H1 (cell line): Measurements from ENCODE around the gene MYH7. TPM values are rescaled to one million over a fixed set of nuclear protein-coding genes. Genes with fewer than 3 reads are reported as not detected.

ENCODE experiments used
- CTCF ChIA-PET: fragments of 300-600 bp; sonication (Branson Sonifier 250); formaldehyde crosslinking; loops from one replicate; lab custom pipeline; 2021; ENCODE audit not compliant: partially characterized antibody; lab: Charles Lee
- POLR2A ChIA-PET: fragments of 300-600 bp; sonication (Branson Sonifier 250); formaldehyde crosslinking; loops from one replicate; lab custom pipeline; 2021; ENCODE audit warnings: inconsistent platforms; ENCODE audit not compliant: partially characterized antibody; lab: Charles Lee
- DNase-seq, 2 experiments: peaks; one replicate each; pipeline versions ENCODE4 v3.0.0 to v3.0.0-alpha.2; 2010 to 2022; ENCODE audit warnings: low spot score in 2 of 2, low read depth in 1 of 2, mixed read lengths in 1 of 2
- FAIRE-seq: peaks from 2 replicates; lab custom pipeline; 2011; peaks lifted over from hg19 to GRCh38; lab: Jason Lieb, UNC
- H2AFZ ChIP-seq: 2 replicates; pipeline ENCODE4 v1.8.1; 2012; ENCODE audit warnings: low read length, inconsistent platforms
- H2AK5ac ChIP-seq: 2 replicates; pipeline ENCODE4 v1.6.1; 2013; ENCODE audit warnings: low read depth, low read length
- H2BK120ac ChIP-seq: replicated peaks from 2 replicates; pipeline ENCODE3; 2013; ENCODE audit warnings: low read depth, low read length, inconsistent platforms
- H2BK12ac ChIP-seq: 2 replicates; pipeline ENCODE4 v1.6.1; 2013; ENCODE audit warnings: low read depth, low read length
- H2BK15ac ChIP-seq: 2 replicates; pipeline ENCODE4 v1.6.1; 2013; ENCODE audit warnings: low read length
- H2BK20ac ChIP-seq: 2 replicates; pipeline ENCODE4 v1.6.1; 2013; ENCODE audit warnings: low read length
- H2BK5ac ChIP-seq: 2 replicates; pipeline ENCODE4 v1.6.1; 2013; ENCODE audit warnings: low read depth, low read length
- H3K14ac ChIP-seq: 2 replicates; pipeline ENCODE4 v1.6.1; 2013; ENCODE audit warnings: inconsistent platforms; ENCODE audit not compliant: insufficient read length
- H3K18ac ChIP-seq: 2 replicates; pipeline ENCODE4 v1.6.1; 2013; ENCODE audit warnings: low read length; ENCODE audit errors: extremely low read depth
- H3K23ac ChIP-seq: 2 replicates; pipeline ENCODE4 v1.6.1; 2013; ENCODE audit warnings: inconsistent platforms; ENCODE audit not compliant: insufficient read length
- H3K23me2 ChIP-seq: 2 replicates; pipeline ENCODE4 v1.6.1; 2013; ENCODE audit warnings: low read depth, low read length
- H3K27ac ChIP-seq: 2 replicates; pipeline ENCODE4 v1.6.1; 2011; ENCODE audit warnings: low read depth, low read length, inconsistent platforms
- H3K27me3 ChIP-seq, 4 experiments: replicated peaks in 1 of 4; 1 replicate in 1 of 4; 2 replicates in 3 of 4; pipeline versions ENCODE4 v1.6.1 to v1.8.1; 2011 to 2013; ENCODE audit warnings: low read length in 3 of 4, mild to moderate bottlenecking in 3 of 4, inconsistent platforms in 2 of 4, mixed read lengths in 2 of 4, moderate library complexity in 1 of 4; ENCODE audit not compliant: control insufficient read depth in 3 of 4, insufficient read depth in 3 of 4; ENCODE audit errors: extremely low read depth in 1 of 4
- H3K36me3 ChIP-seq, 4 experiments: 2 replicates each; pipeline versions ENCODE4 v1.6.1 to v1.8.1; 2011 to 2013; ENCODE audit warnings: mild to moderate bottlenecking in 4 of 4, low read length in 3 of 4, moderate library complexity in 2 of 4, control low read depth in 1 of 4, inconsistent platforms in 1 of 4; ENCODE audit not compliant: insufficient read depth in 4 of 4, control insufficient read depth in 2 of 4
- H3K4ac ChIP-seq: replicated peaks from 2 replicates; pipeline ENCODE3; 2013; ENCODE audit warnings: low read length, low read depth, mixed read lengths, inconsistent platforms; ENCODE audit not compliant: insufficient read length
- H3K4me1 ChIP-seq, 4 experiments: replicated peaks in 1 of 4; 1 replicate in 1 of 4; 2 replicates in 3 of 4; pipeline versions ENCODE4 v1.6.1 to v1.8.1; 2011 to 2013; ENCODE audit warnings: low read length in 3 of 4, inconsistent platforms in 2 of 4, mixed read lengths in 1 of 4; ENCODE audit not compliant: insufficient read depth in 4 of 4, control insufficient read depth in 3 of 4
- H3K4me2 ChIP-seq, 2 experiments: 2 replicates each; pipeline versions ENCODE4 v1.6.1 to v1.8.1; 2011 to 2013; ENCODE audit warnings: low read depth in 2 of 2, low read length in 2 of 2, control low read depth in 1 of 2, inconsistent platforms in 1 of 2, mild to moderate bottlenecking in 1 of 2; ENCODE audit not compliant: insufficient read depth in 1 of 2
- H3K4me3 ChIP-seq, 4 experiments: fragments of 200-600, 300-600 bp in 1 of 4; sonication (generic), shearing (Covaris generic), sonication (Bioruptor Twin) in 1 of 4; 2 replicates each; pipeline versions ENCODE4 v1.5.1 to v1.8.1; 2011 to 2016; ENCODE audit warnings: low read length in 4 of 4, low read depth in 3 of 4, control low read depth in 2 of 4, inconsistent platforms in 2 of 4, mild to moderate bottlenecking in 2 of 4, mixed read lengths in 1 of 4, moderate library complexity in 1 of 4; ENCODE audit not compliant: insufficient read depth in 2 of 4; ENCODE audit errors: extremely low read depth in 1 of 4
- H3K56ac ChIP-seq: replicated peaks from 2 replicates; pipeline ENCODE3; 2013; ENCODE audit warnings: low read depth, mild to moderate bottlenecking, mixed read lengths, low read length, inconsistent platforms; ENCODE audit not compliant: insufficient read length
- H3K79me1 ChIP-seq: 2 replicates; pipeline ENCODE4 v1.6.1; 2013; ENCODE audit warnings: low read depth, low read length, control low read depth
- H3K79me2 ChIP-seq, 2 experiments: 2 replicates each; pipeline versions ENCODE4 v1.6.1 to v1.8.1; 2012 to 2013; ENCODE audit warnings: low read length in 2 of 2, mild to moderate bottlenecking in 2 of 2, inconsistent platforms in 1 of 2; ENCODE audit not compliant: insufficient read depth in 2 of 2, control insufficient read depth in 1 of 2
- H3K9ac ChIP-seq, 4 experiments: replicated peaks in 1 of 4; 1 replicate in 1 of 4; 2 replicates in 3 of 4; pipeline versions ENCODE4 v1.6.1 to v1.8.1; 2011 to 2013; ENCODE audit warnings: low read depth in 3 of 4, low read length in 3 of 4, control low read depth in 2 of 4, mild to moderate bottlenecking in 2 of 4, moderate library complexity in 2 of 4, inconsistent platforms in 1 of 4; ENCODE audit errors: extremely low read depth in 1 of 4
- H3K9me3 ChIP-seq, 2 experiments: 2 replicates each; pipeline versions ENCODE4 v1.6.1 to v1.8.1; 2012 to 2013; ENCODE audit warnings: mild to moderate bottlenecking in 2 of 2, moderate library complexity in 2 of 2, control low read depth in 1 of 2, inconsistent platforms in 1 of 2, low read depth in 1 of 2, low read length in 1 of 2, mixed read lengths in 1 of 2; ENCODE audit not compliant: insufficient read depth in 2 of 2
- H4K20me1 ChIP-seq, 2 experiments: replicated peaks in 1 of 2; 2 replicates each; pipeline versions ENCODE3 to v1.8.1; 2011 to 2013; ENCODE audit warnings: inconsistent platforms in 2 of 2, low read length in 2 of 2, mild to moderate bottlenecking in 1 of 2; ENCODE audit not compliant: insufficient read depth in 2 of 2, control insufficient read depth in 1 of 2
- H4K5ac ChIP-seq: 2 replicates; pipeline ENCODE4 v1.6.1; 2013; ENCODE audit warnings: low read length, low read depth, mixed read lengths, inconsistent platforms; ENCODE audit not compliant: insufficient read length
- H4K8ac ChIP-seq: 2 replicates; pipeline ENCODE4 v1.8.0; 2013; ENCODE audit warnings: mild to moderate bottlenecking, moderate library complexity, low read length, inconsistent platforms; ENCODE audit not compliant: insufficient read depth; ENCODE audit errors: extremely low read depth
- H4K91ac ChIP-seq: replicated peaks from 2 replicates; pipeline ENCODE3; 2013; ENCODE audit warnings: low read length, mixed read lengths, inconsistent platforms; ENCODE audit not compliant: insufficient read length
- ASH2L ChIP-seq: fragments of 200-600, 300-600 bp; sonication (generic); IDR thresholded peaks from one replicate; pipeline ENCODE4 v1.7.1; 2017; ENCODE audit warnings: low read length
- EGR1 ChIP-seq: IDR thresholded peaks from 2 replicates; pipeline ENCODE4 v1.6.1; 2011; ENCODE audit warnings: low read depth, low read length, borderline replicate concordance
- JUN ChIP-seq: IDR thresholded peaks from 2 replicates; pipeline ENCODE4 v1.6.1; 2011; ENCODE audit warnings: low read depth, mild to moderate bottlenecking, improper control_type of control experiment, low read length
- KDM4A ChIP-seq: IDR thresholded peaks from one replicate; pipeline ENCODE4 v1.7.1; 2012; ENCODE audit warnings: low read depth, mild to moderate bottlenecking, moderate library complexity, low read length, inconsistent platforms; ENCODE audit not compliant: severe bottlenecking
- RNF2 ChIP-seq: fragments of 200-900, 300-1000 bp; sonication (generic); IDR thresholded peaks from 2 replicates; pipeline ENCODE4 v1.7.1; 2016; ENCODE audit warnings: borderline replicate concordance, low read depth, mild to moderate bottlenecking, antibody characterized with exemption, low read length; ENCODE audit not compliant: poor library complexity, severe bottlenecking; ENCODE audit errors: missing control alignments
- SRF ChIP-seq: IDR thresholded peaks from 2 replicates; pipeline ENCODE4 v1.6.1; 2011; ENCODE audit warnings: mild to moderate bottlenecking, low read depth, low read length, moderate library complexity
- WGBS, 2 experiments: shearing (Covaris generic) in 1 of 2; methylation state at CpG; one replicate each; pipeline versions ENCODE4 v1.1.6 to v1.1.7; 2013 to 2015; ENCODE audit warnings: low lambda C conversion rate in 2 of 2, mixed read lengths in 2 of 2, inconsistent platforms in 1 of 2, low coverage in 1 of 2, missing lambda C conversion rate in 1 of 2; ENCODE audit not compliant: insufficient replicate concordance in 2 of 2, insufficient coverage in 1 of 2, insufficient read length in 1 of 2; ENCODE audit errors: extremely low coverage in 1 of 2, missing lambda C conversion rate in 1 of 2; 5-methylcytosine and 5-hydroxymethylcytosine counted together
- polyA plus RNA-seq, 7 experiments: library from polyadenylated mRNA; depleted of rRNA in 3 of 7; stranded (reverse) in 5 of 7; unstranded in 2 of 7; fragments of >200 nt in 5 of 7; fragments of 200-250 nt in 2 of 7; gene quantifications; 1 replicate in 5 of 7; 2 replicates in 1 of 7; 4 replicates in 1 of 7; pipeline versions ENCODE4 v1.2.1 to v1.2.3, GENCODE V29; 2011 to 2013; ENCODE audit warnings: missing spikeins in 2 of 7, mixed read lengths in 2 of 7
- total RNA-seq: library from RNA; stranded (reverse); fragmentation: NEBNext Ultra II Directional; extraction: Animal tissue kit (Norgen Biotek cat#: 25700); gene quantifications from 2 replicates; pipeline ENCODE4 v1.2.1, GENCODE V29; 2021
- TF ChIP-seq, protein P1 (sequence below): IDR thresholded peaks from 2 replicates; pipeline ENCODE4 v1.6.1; 2012; ENCODE audit warnings: inconsistent platforms

MYH7 gene
- total and polyA plus RNA-seq, 2 of the 8 experiments (the other 6 are each of a cell fraction or from before 2014, with no cell fraction given): not detected

DNA sequence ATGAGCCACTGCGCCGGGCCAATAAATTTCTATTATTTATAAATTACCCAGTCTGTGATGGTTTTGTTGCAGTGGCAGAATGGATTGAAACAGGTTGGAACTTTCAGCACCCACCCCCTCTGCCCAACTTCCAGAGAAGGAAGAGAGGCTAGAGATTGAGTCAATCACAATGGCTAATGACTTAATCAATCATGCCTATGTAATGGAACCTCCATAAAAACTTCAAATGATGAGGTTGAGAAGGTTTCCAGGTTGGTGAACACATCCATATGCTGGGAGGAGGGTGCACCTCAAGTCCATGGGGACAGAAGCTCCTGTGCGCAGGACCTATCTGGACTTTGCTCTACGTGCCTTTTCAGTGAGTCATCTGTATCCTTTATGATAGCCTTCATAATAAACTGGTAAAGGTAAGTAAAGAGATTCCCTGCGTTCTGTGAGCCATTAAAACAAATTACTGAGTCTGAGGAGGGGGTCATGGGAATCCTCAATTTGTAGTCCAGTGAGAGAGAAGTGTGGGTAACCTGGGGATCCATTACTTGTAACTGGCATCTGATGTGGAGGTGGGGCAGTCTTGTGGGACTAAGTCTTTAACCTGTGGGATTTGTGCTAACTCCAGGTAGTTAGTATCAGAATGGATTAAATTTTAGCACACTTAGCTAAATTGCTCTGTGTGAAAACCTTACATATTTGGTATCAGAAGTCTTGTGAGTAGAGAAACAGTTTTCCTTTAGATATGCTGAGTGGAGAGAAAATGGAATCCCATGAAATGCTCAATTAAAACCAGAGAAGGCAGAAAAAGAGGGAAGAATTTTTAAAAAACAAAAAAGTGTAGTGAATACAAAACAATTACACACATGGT is 22.4 kb upstream of the MYH7 start:
- no peak overlapping the region for H4K5ac ChIP-seq
- H4K91ac ChIP-seq: no peak overlapping the region
- FAIRE-seq (no peak), DNase-seq (no peak)
- H3K4ac ChIP-seq: no peak overlapping the region
- no peak overlapping the region for H2AK5ac ChIP-seq
- no peak overlapping the region for H3K18ac ChIP-seq
- no peak overlapping the region for H2BK5ac ChIP-seq
- H3K23me2 ChIP-seq: no peaks in the 10 kb centered on the region
- POLR2A ChIA-PET: interaction anchor here (0.6 kb wide), 1 partner anchor 22 kb away, joined by 4 read pairs; no protein-coding TSS in a partner anchor
- no peaks in the 10 kb centered on the region for H3K79me1 ChIP-seq
- no peak overlapping the region for H2AFZ ChIP-seq
- no peaks in the 10 kb centered on the region for H3K27me3 ChIP-seq
- no peak overlapping the region for H2BK20ac ChIP-seq
- H3K9me3 ChIP-seq: peaks cover 0 to 2% of the 10 kb centered on the region in 2 experiments; a peak in 1 of 4 replicates
- no peak overlapping the region for H2BK120ac ChIP-seq
- H4K20me1 ChIP-seq: no peaks in the 10 kb centered on the region
- 84% methylated on average over 5 of the region's 5 CpGs; no CpG with 5 or more reads in 1 of the 2 experiments for WGBS, 2 experiments
- no peak overlapping the region for H3K9ac ChIP-seq
- no peak overlapping the region for H3K23ac ChIP-seq
- no peak overlapping the region for H2BK12ac ChIP-seq
- H3K79me2 ChIP-seq: no peaks in the 10 kb centered on the region
- no peak overlapping the region for H2BK15ac ChIP-seq
- no peaks in the 10 kb centered on the region for H3K4me1 ChIP-seq
- CTCF ChIA-PET: interaction anchor here (0.8 to 3.2 kb wide), 19 partner anchors 8 to 181 kb away, joined by 3 to 21 read pairs (median 5); partner anchors contain the start of genes CMTM5 and MYH7
- no peak overlapping the region for H3K4me3 ChIP-seq
- H3K27ac ChIP-seq: no peak overlapping the region
- no peak overlapping the region for H4K8ac ChIP-seq
- H3K36me3 ChIP-seq: no peaks in the 10 kb centered on the region
- H3K14ac ChIP-seq: no peak overlapping the region
- no peak overlapping the region for H3K4me2 ChIP-seq
- H3K56ac ChIP-seq: no peak overlapping the region
- TF ChIP-seq EGR1 (no peak), RNF2 (no peak), ASH2L (no peak), KDM4A (no peak), SRF (no peak), JUN (no peak)
- TF ChIP-seq, protein P1, sequence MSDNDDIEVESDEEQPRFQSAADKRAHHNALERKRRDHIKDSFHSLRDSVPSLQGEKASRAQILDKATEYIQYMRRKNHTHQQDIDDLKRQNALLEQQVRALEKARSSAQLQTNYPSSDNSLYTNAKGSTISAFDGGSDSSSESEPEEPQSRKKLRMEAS: no peak
